ENCODE measurements around the gene ST3GAL3.

The ST3GAL3 gene

GRCh38 chr1:43867976-43868740 lies 160.8 kb downstream of the ST3GAL3 start:
- Mint-ChIP-seq H3K4me3 (no peak overlapping the region), H3K36me3 (peaks cover 5% of the 10 kb centered on the region), H3K27me3 (no peaks in the 10 kb centered on the region), H3K9me3 (ENCODE audit: low read depth) (no peaks in the 10 kb centered on the region), H3K4me1 (ENCODE audit: low read depth) (no peaks in the 10 kb centered on the region), H3K27ac (peak overlapping the region; percentile 23)

GRCh38 chr1:43868741-43869067 lies 161.4 kb downstream of the ST3GAL3 start:
- H3K36me3 Mint-ChIP-seq, result peaks cover 5% of the 10 kb centered on the region
- no peaks in the 10 kb centered on the region for H3K27me3 Mint-ChIP-seq
- no peak overlapping the region for H3K27ac Mint-ChIP-seq
- no peaks in the 10 kb centered on the region for H3K9me3 Mint-ChIP-seq (ENCODE audit: low read depth)
- H3K4me3 Mint-ChIP-seq, result no peak overlapping the region
- no peaks in the 10 kb centered on the region for H3K4me1 Mint-ChIP-seq (ENCODE audit: low read depth)

GRCh38 chr1:43870306-43870705 lies 163.0 kb downstream of the ST3GAL3 start:
- H3K27ac Mint-ChIP-seq, result no peak overlapping the region
- H3K4me3 Mint-ChIP-seq, result no peak overlapping the region
- H3K9me3 Mint-ChIP-seq (ENCODE audit: low read depth), result no peaks in the 10 kb centered on the region
- no peaks in the 10 kb centered on the region for H3K36me3 Mint-ChIP-seq
- no peaks in the 10 kb centered on the region for H3K4me1 Mint-ChIP-seq (ENCODE audit: low read depth)
- H3K27me3 Mint-ChIP-seq, result no peaks in the 10 kb centered on the region

GRCh38 chr1:43871181-43871910 lies 164.0 kb downstream of the ST3GAL3 start:
- Mint-ChIP-seq H3K4me1 (ENCODE audit: low read depth) (no peaks in the 10 kb centered on the region), H3K9me3 (ENCODE audit: low read depth) (no peaks in the 10 kb centered on the region), H3K36me3 (no peaks in the 10 kb centered on the region), H3K27me3 (no peaks in the 10 kb centered on the region), H3K4me3 (no peak overlapping the region), H3K27ac (no peak overlapping the region)

GRCh38 chr1:43872280-43872679 lies 164.9 kb downstream of the ST3GAL3 start:
- Mint-ChIP-seq H3K4me1 (ENCODE audit: low read depth) (no peaks in the 10 kb centered on the region), H3K4me3 (no peak overlapping the region), H3K36me3 (no peaks in the 10 kb centered on the region), H3K27me3 (no peaks in the 10 kb centered on the region), H3K27ac (no peak overlapping the region), H3K9me3 (ENCODE audit: low read depth) (no peaks in the 10 kb centered on the region)

- Mint-ChIP-seq H3K4me1 (ENCODE audit: low read depth) (no peaks in the 10 kb centered on the region), H3K36me3 (no peaks in the 10 kb centered on the region), H3K9me3 (ENCODE audit: low read depth) (no peaks in the 10 kb centered on the region), H3K27ac (no peak overlapping the region), H3K27me3 (no peaks in the 10 kb centered on the region), H3K4me3 (no peak overlapping the region)
These were observed 166.5 kb downstream of the ST3GAL3 start for GRCh38 chr1:43873851-43874250.

- Mint-ChIP-seq H3K9me3 (ENCODE audit: low read depth) (no peaks in the 10 kb centered on the region), H3K4me3 (no peak overlapping the region), H3K27me3 (no peaks in the 10 kb centered on the region), H3K36me3 (no peaks in the 10 kb centered on the region), H3K27ac (no peak overlapping the region), H3K4me1 (ENCODE audit: low read depth) (no peaks in the 10 kb centered on the region)
These were observed 167.4 kb downstream of the ST3GAL3 start for GRCh38 chr1:43874716-43875115.

GRCh38 chr1:43875331-43875730 lies 168.0 kb downstream of the ST3GAL3 start:
- H3K27ac Mint-ChIP-seq, result no peak overlapping the region
- no peaks in the 10 kb centered on the region for H3K4me1 Mint-ChIP-seq (ENCODE audit: low read depth)

GRCh38 chr1:43877101-43877500 lies 169.8 kb downstream of the ST3GAL3 start:
- H3K4me1 Mint-ChIP-seq (ENCODE audit: low read depth), result no peaks in the 10 kb centered on the region
- no peaks in the 10 kb centered on the region for H3K27me3 Mint-ChIP-seq
- no peaks in the 10 kb centered on the region for H3K9me3 Mint-ChIP-seq (ENCODE audit: low read depth)
- H3K36me3 Mint-ChIP-seq, result no peaks in the 10 kb centered on the region
- H3K27ac Mint-ChIP-seq, result no peak overlapping the region
- H3K4me3 Mint-ChIP-seq, result no peak overlapping the region

More at GRCh38 chr1:43875331-43875730, 168.0 kb downstream of the ST3GAL3 start:
- Mint-ChIP-seq H3K4me3 (no peak overlapping the region), H3K27me3 (no peaks in the 10 kb centered on the region), H3K36me3 (no peaks in the 10 kb centered on the region), H3K9me3 (ENCODE audit: low read depth) (no peaks in the 10 kb centered on the region)

- no peaks in the 10 kb centered on the region for H3K27me3 Mint-ChIP-seq
- no peak overlapping the region for H3K4me3 Mint-ChIP-seq
- no peaks in the 10 kb centered on the region for H3K9me3 Mint-ChIP-seq (ENCODE audit: low read depth)
- no peak overlapping the region for H3K27ac Mint-ChIP-seq
- no peaks in the 10 kb centered on the region for H3K36me3 Mint-ChIP-seq
- H3K4me1 Mint-ChIP-seq (ENCODE audit: low read depth), result no peaks in the 10 kb centered on the region
These were observed 171.1 kb downstream of the ST3GAL3 start for GRCh38 chr1:43878440-43878839.

GRCh38 chr1:43878854-43879253 lies 171.5 kb downstream of the ST3GAL3 start:
- no peaks in the 10 kb centered on the region for H3K27me3 Mint-ChIP-seq
- H3K4me3 Mint-ChIP-seq, result no peak overlapping the region
- H3K9me3 Mint-ChIP-seq (ENCODE audit: low read depth), result no peaks in the 10 kb centered on the region
- no peaks in the 10 kb centered on the region for H3K4me1 Mint-ChIP-seq (ENCODE audit: low read depth)
- no peak overlapping the region for H3K27ac Mint-ChIP-seq
- H3K36me3 Mint-ChIP-seq, result peaks cover 3% of the 10 kb centered on the region

- no peak overlapping the region for H3K27ac Mint-ChIP-seq
- H3K36me3 Mint-ChIP-seq, result peaks cover 3% of the 10 kb centered on the region
- H3K27me3 Mint-ChIP-seq, result no peaks in the 10 kb centered on the region
- H3K9me3 Mint-ChIP-seq (ENCODE audit: low read depth), result no peaks in the 10 kb centered on the region
- H3K4me1 Mint-ChIP-seq (ENCODE audit: low read depth), result no peaks in the 10 kb centered on the region
- no peak overlapping the region for H3K4me3 Mint-ChIP-seq
These were observed 172.1 kb downstream of the ST3GAL3 start for GRCh38 chr1:43879414-43879813.

GRCh38 chr1:43879996-43880395 lies 172.7 kb downstream of the ST3GAL3 start:
- Mint-ChIP-seq H3K36me3 (peaks cover 3% of the 10 kb centered on the region), H3K4me1 (ENCODE audit: low read depth) (no peaks in the 10 kb centered on the region), H3K4me3 (no peak overlapping the region), H3K27me3 (no peaks in the 10 kb centered on the region), H3K9me3 (ENCODE audit: low read depth) (no peaks in the 10 kb centered on the region), H3K27ac (no peak overlapping the region)

GRCh38 chr1:43880604-43881003 lies 173.3 kb downstream of the ST3GAL3 start:
- H3K27ac Mint-ChIP-seq, result no peak overlapping the region
- no peaks in the 10 kb centered on the region for H3K4me1 Mint-ChIP-seq (ENCODE audit: low read depth)
- no peaks in the 10 kb centered on the region for H3K9me3 Mint-ChIP-seq (ENCODE audit: low read depth)
- H3K27me3 Mint-ChIP-seq, result no peaks in the 10 kb centered on the region
- peaks cover 3% of the 10 kb centered on the region for H3K36me3 Mint-ChIP-seq
- H3K4me3 Mint-ChIP-seq, result no peak overlapping the region

- no peaks in the 10 kb centered on the region for H3K4me1 Mint-ChIP-seq (ENCODE audit: low read depth)
- H3K27me3 Mint-ChIP-seq, result no peaks in the 10 kb centered on the region
- H3K36me3 Mint-ChIP-seq, result peaks cover 3% of the 10 kb centered on the region
- H3K27ac Mint-ChIP-seq, result no peak overlapping the region
- no peak overlapping the region for H3K4me3 Mint-ChIP-seq
- H3K9me3 Mint-ChIP-seq (ENCODE audit: low read depth), result no peaks in the 10 kb centered on the region
These were observed 174.1 kb downstream of the ST3GAL3 start for GRCh38 chr1:43881415-43881814.

- Mint-ChIP-seq H3K27me3 (no peaks in the 10 kb centered on the region), H3K27ac (no peak overlapping the region), H3K4me1 (ENCODE audit: low read depth) (no peaks in the 10 kb centered on the region), H3K4me3 (no peak overlapping the region), H3K36me3 (peaks cover 3% of the 10 kb centered on the region), H3K9me3 (ENCODE audit: low read depth) (no peaks in the 10 kb centered on the region)
These were observed 175.4 kb downstream of the ST3GAL3 start for GRCh38 chr1:43882763-43883162.

Measured in activated naive CD8-positive, alpha-beta T cell (primary cell).